Measurements from ENCODE around the gene BRME1. TPM values are rescaled to one million over a fixed set of nuclear protein-coding genes. Genes with fewer than 3 reads are reported as not detected.

BRME1 gene
- total RNA-seq, 4 donors from 2014 or later, result 0.42 to 1.1 (median 0.78) TPM

DNA sequence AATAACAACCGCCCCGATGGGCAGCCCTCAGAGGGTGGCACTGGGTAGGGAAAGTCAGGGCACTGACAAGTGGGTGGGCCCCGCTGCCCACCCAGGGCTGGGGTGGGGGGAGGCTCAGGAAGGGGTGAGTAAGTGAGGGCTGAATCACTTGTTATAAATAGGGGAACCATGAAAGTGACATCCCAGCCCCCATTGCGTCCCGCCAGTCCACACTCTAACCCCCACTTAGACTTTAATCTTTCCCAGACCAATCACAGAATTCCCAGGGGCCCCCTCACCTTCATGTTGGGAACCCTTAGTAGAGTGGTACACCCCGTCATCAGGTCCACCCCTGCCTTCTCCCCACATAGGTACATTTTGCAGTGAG, 66.0 kb downstream of the BRME1 start:
- peaks cover 55 to 87% (median 83%) of the 10 kb centered on the region in 4 donors for H3K4me1 ChIP-seq
- no peak for DNase-seq (ENCODE audit: extremely low spot score)
- 18% methylated on average over 3 of the region's 6 CpGs for whole genome bisulfite sequencing

DNA sequence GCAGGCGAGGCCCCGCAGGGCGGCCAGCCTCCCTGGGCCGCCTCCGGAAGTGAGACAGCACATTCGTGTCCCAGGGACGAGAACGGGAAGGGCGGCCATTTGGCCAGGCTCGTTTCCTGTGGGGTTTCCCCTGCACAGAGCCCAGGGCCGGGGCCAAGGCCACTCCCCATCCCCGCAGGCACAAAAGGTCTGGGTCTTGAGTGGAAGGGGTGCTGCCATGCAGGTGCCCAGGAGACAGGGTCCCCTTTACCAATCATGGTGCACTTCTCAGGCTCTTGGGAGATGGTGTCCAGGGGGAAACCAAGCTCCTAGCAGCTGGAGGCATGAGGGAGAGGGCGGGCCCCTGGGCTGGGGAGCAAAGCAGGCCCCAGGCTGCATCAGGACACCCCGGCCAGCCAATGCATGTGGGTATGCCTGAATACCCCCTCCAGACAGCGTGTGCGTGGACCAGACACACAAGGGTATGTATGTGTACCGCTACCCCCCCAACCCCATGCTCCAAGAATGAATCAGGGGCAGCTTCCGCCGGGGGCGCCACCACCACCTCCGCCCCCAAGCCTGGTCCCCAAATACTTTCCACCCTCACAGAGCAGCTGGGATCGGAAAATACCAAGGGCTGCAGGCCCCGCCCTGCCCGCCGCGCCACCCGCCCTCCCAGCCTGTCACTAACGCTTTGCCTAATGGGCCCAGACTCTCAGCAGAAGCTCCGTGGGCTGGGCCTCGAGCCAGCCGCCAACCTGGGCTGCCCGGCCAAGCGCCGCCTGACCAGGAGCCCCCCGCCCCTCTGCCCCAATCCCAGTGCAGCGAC, 66.6 kb downstream of the BRME1 start:
- Histone ChIP-seq H3K27ac (replicated peaks in 1 of 4) (peak overlapping the region; percentile 99 to 100 (median 100)), H3K36me3 (peaks cover 16 to 55% (median 28%) of the 10 kb centered on the region in 4 donors), H3K4me3 (peak overlapping the region; percentile 85 to 100 (median 100)), H3K27me3 (no peaks in the 10 kb centered on the region), H3K9me3 (no peaks in the 10 kb centered on the region), H3K4me1 (peaks cover 61 to 88% (median 85%) of the 10 kb centered on the region in 4 donors)
- 0% methylated on average over 19 of the region's 36 CpGs for WGBS
- peak; percentile 86 to 91 for TF ChIP-seq POLR2AphosphoS5 (IDR thresholded peaks at IDR 0.05)
- TF ChIP-seq EP300 (IDR thresholded peaks at IDR 0.05), result no peak
- peak; percentile 37 for TF ChIP-seq POLR2A (IDR thresholded peaks at IDR 0.05; ENCODE audit: low read depth)
- intact Hi-C loops (cut with DNase I), result no loop called here
- peak; percentile 97 for DNase-seq (ENCODE audit: extremely low spot score)

More for the DNA sequence above, 66.0 kb downstream of the BRME1 start:
- Histone ChIP-seq H3K9me3 (no peaks in the 10 kb centered on the region), H3K4me3 (peak overlapping the region; percentile 85 to 100 (median 100)), H3K27ac (replicated peaks in 1 of 4) (peak overlapping the region; percentile 99 to 100 (median 100)), H3K27me3 (no peaks in the 10 kb centered on the region), H3K36me3 (peaks cover 11 to 49% (median 22%) of the 10 kb centered on the region in 4 donors)
- no peak for TF ChIP-seq EP300 (IDR thresholded peaks at IDR 0.05)
- TF ChIP-seq, protein P1, sequence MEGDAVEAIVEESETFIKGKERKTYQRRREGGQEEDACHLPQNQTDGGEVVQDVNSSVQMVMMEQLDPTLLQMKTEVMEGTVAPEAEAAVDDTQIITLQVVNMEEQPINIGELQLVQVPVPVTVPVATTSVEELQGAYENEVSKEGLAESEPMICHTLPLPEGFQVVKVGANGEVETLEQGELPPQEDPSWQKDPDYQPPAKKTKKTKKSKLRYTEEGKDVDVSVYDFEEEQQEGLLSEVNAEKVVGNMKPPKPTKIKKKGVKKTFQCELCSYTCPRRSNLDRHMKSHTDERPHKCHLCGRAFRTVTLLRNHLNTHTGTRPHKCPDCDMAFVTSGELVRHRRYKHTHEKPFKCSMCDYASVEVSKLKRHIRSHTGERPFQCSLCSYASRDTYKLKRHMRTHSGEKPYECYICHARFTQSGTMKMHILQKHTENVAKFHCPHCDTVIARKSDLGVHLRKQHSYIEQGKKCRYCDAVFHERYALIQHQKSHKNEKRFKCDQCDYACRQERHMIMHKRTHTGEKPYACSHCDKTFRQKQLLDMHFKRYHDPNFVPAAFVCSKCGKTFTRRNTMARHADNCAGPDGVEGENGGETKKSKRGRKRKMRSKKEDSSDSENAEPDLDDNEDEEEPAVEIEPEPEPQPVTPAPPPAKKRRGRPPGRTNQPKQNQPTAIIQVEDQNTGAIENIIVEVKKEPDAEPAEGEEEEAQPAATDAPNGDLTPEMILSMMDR (IDR thresholded peaks at IDR 0.05), result no peak
- no peak for TF ChIP-seq POLR2AphosphoS5 (IDR thresholded peaks at IDR 0.05)
- TF ChIP-seq POLR2A (IDR thresholded peaks at IDR 0.05; ENCODE audit: low read depth), result no peak
- intact Hi-C loops (cut with DNase I), result loop anchor here (10.0 kb wide), 1 partner anchor 685 kb away; the partner anchor contains the start of genes IER2 and STX10

DNA sequence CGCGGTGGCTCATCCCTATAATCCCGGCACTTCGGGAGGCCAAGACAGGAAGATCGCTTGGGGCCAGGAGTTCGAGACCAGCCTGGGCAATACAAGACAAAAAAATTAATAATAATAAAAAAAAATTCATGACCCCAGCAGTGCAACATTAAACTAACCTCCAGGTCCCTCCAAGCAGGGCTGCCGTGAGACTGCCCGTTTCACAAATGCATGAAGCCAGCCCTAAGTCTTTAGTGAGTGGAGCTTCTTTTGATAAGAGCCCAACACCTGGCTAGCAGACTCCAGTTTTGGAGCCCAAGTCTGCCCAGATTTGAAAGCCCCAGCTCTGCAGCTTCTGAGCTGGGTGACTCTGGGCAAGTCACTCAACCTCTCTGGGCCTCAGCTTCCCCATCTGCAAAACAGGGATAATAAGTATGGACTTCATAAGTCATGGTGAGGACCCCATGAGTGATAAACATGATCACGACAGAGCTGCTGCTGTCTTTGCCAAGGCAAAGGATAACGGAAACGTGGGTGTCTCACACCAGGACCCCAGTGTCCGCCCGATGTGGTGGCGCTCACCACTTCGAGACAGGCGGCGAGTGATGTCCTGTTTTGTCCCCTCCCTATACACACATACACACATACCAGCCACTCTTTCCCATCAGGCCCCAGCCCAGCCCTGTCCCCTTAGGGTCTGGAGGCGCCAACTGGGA, 67.3 kb downstream of the BRME1 start:
- TF ChIP-seq, protein P1 (IDR thresholded peaks at IDR 0.05), result no peak
- TF ChIP-seq EP300 (IDR thresholded peaks at IDR 0.05), result no peak
- TF ChIP-seq POLR2AphosphoS5 (IDR thresholded peaks at IDR 0.05), result no peak
- no peak for TF ChIP-seq POLR2A (IDR thresholded peaks at IDR 0.05; ENCODE audit: low read depth)
- peaks cover 60 to 88% (median 85%) of the 10 kb centered on the region in 4 donors for H3K4me1 ChIP-seq

DNA sequence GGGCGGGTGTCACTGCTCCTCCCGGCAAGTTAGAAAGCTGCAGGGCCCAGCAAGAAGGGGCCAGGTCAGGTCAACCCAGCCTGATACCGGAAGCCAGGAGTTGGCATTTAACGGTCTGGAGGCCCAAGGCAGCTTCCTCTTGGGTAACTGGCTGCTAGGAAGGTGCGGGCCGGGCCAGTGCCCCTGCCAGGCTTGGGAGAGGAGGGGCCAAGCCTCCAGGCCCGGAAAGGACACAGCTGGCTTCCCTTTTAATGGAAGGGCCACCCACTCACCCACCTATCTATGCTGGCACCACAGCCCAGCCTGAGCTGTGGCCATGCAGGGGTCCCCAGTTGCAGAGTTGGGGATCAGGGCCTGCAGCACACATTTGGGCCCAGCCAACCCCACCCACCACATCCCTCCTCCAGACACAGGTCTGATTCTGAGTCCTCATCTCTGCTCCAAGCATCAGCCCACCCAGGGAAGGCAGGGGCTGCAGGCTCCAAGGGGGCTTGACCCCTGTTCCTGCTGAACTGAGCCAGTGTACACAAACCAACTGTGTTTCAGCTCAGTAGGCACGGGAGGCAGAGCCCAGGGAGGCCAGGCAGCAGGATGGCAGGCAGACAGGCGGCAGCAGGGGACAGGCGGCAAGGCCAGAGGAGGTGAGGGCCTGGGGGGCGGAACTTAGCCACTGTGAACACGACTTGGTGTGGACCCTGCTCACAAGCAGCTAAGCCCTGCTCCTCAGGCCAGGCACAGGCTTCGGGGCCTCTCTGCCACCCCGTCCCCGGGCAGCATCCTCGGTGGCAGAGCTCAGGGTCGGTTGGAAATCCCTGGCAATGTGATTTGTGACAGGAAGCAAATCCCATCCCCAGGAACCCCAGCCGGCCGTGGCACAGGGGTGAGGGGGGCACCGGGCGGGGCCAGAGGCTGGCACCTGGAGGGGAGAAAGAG, 69.9 kb downstream of the BRME1 start:
- Histone ChIP-seq H3K4me3 (peak overlapping the region; percentile 1 to 36 (median 13)), H3K27ac (replicated peaks in 1 of 4) (peak overlapping the region; percentile 99 to 100 (median 100)), H3K4me1 (peaks cover 59 to 94% (median 88%) of the 10 kb centered on the region in 4 donors), H3K36me3 (peaks cover 16 to 62% (median 39%) of the 10 kb centered on the region in 4 donors), H3K9me3 (no peaks in the 10 kb centered on the region), H3K27me3 (no peaks in the 10 kb centered on the region)
- TF ChIP-seq POLR2AphosphoS5 (IDR thresholded peaks at IDR 0.05) (peak in 1 of 2 donors; percentile 34), POLR2A (IDR thresholded peaks at IDR 0.05; ENCODE audit: low read depth) (no peak), EP300 (IDR thresholded peaks at IDR 0.05) (no peak)
- TF ChIP-seq, protein P1 (IDR thresholded peaks at IDR 0.05), result no peak
- WGBS, result 49% methylated on average over 9 of the region's 21 CpGs
- DNase-seq (ENCODE audit: extremely low spot score), result no peak
- intact Hi-C loops (cut with DNase I), result no loop called here

More for the DNA sequence above, 67.3 kb downstream of the BRME1 start:
- peak overlapping the region; percentile 85 to 100 (median 100) for H3K4me3 ChIP-seq
- peaks cover 16 to 61% (median 33%) of the 10 kb centered on the region in 4 donors for H3K36me3 ChIP-seq
- DNase-seq (ENCODE audit: extremely low spot score), result no peak
- intact Hi-C loops (cut with DNase I), result no loop called here
- H3K9me3 ChIP-seq, result no peaks in the 10 kb centered on the region
- 47% methylated on average over 12 of the region's 18 CpGs for WGBS
- no peaks in the 10 kb centered on the region for H3K27me3 ChIP-seq
- H3K27ac ChIP-seq (replicated peaks in 1 of 4), result peak overlapping the region; percentile 99 to 100 (median 100)

Data from esophagus muscularis mucosa (tissue), 4 donors.